Panc1 (cell line): ENCODE results near the gene ANKRD29. TPM values are rescaled to one million over a fixed set of nuclear protein-coding genes. Genes with fewer than 3 reads are reported as not detected.

Experiments
- ATAC-seq: fragments of 200-7000 bp; cut with Tn5 transposase; 2 replicates; pipeline ENCODE4 v1.9.1; 2020; ENCODE audit warnings: mild to moderate bottlenecking, moderate library complexity
- BruUV-seq: library from RNA; stranded (reverse); fragments of 400-500 nt; replicated peaks from 2 replicates; lab custom pipeline; 2021; lab: Mats Ljungman, UMichigan
- CTCF ChIA-PET: fragments of 300-600 bp; sonication (Branson Sonifier 250); formaldehyde crosslinking; loops from one replicate; lab custom pipeline; 2022; ENCODE audit warnings: antibody characterized with exemption; lab: Charles Lee
- POLR2A ChIA-PET: fragments of 300-600 bp; sonication (Branson Sonifier 250); formaldehyde crosslinking; loops from one replicate; lab custom pipeline; 2022; ENCODE audit warnings: antibody characterized with exemption; lab: Charles Lee
- DNase-seq: peaks from one replicate; pipeline ENCODE4 v3.0.0-alpha.2; 2010; ENCODE audit warnings: low read depth, low spot score
- H3K27ac ChIP-seq: 2 replicates; pipeline ENCODE4 v1.5.1; 2011; ENCODE audit warnings: mild to moderate bottlenecking, low read length, inconsistent platforms
- H3K27me3 ChIP-seq: fragments of 200-500 bp; sonication (Bioruptor generic); 2 replicates; pipeline ENCODE4 v1.6.0; 2014; ENCODE audit warnings: low read length, inconsistent platforms; ENCODE audit not compliant: control insufficient read depth, insufficient read depth
- H3K36me3 ChIP-seq: fragments of 200-500 bp; sonication (Bioruptor generic); 2 replicates; pipeline ENCODE4 v1.5.1; 2014; ENCODE audit warnings: inconsistent platforms, mild to moderate bottlenecking, low read length, moderate library complexity; ENCODE audit not compliant: control insufficient read depth, insufficient read depth
- H3K4me1 ChIP-seq: 2 replicates; pipeline ENCODE4 v1.5.1; 2011; ENCODE audit warnings: inconsistent platforms, mild to moderate bottlenecking, low read length, moderate library complexity; ENCODE audit not compliant: control insufficient read depth, insufficient read depth
- H3K4me3 ChIP-seq, 2 experiments: 2 replicates each; pipeline ENCODE4 v1.5.1; 2011 to 2012; ENCODE audit warnings: low read depth in 2 of 2, low read length in 2 of 2, mild to moderate bottlenecking in 2 of 2, inconsistent platforms in 1 of 2, moderate library complexity in 1 of 2
- H3K9me3 ChIP-seq: fragments of 200-500 bp; sonication (Bioruptor generic); 2 replicates; pipeline ENCODE4 v1.5.1; 2014; ENCODE audit warnings: low read depth, mild to moderate bottlenecking, inconsistent platforms, low read length, moderate library complexity; ENCODE audit not compliant: control insufficient read depth, insufficient read depth
- CTCF ChIP-seq: fragments of 450-650 bp; IDR thresholded peaks from 2 replicates; pipeline ENCODE4 v1.5.1; 2017; ENCODE audit warnings: mild to moderate bottlenecking
- POLR2AphosphoS5 ChIP-seq: IDR thresholded peaks from 2 replicates; pipeline ENCODE4 v1.6.1; 2012; ENCODE audit warnings: mild to moderate bottlenecking, low read depth, low read length, moderate library complexity
- REST ChIP-seq, 2 experiments: IDR thresholded peaks; 2 replicates each; pipeline ENCODE4 v1.6.1; 2011 to 2012; ENCODE audit warnings: low read depth in 2 of 2, control low read depth in 1 of 2, low read length in 1 of 2, mild to moderate bottlenecking in 1 of 2, moderate library complexity in 1 of 2; ENCODE audit not compliant: insufficient read depth in 1 of 2
- SIN3A ChIP-seq: IDR thresholded peaks from 2 replicates; pipeline ENCODE4 v1.6.1; 2012; ENCODE audit warnings: low read depth, mild to moderate bottlenecking, low read length, moderate library complexity, borderline replicate concordance; ENCODE audit not compliant: insufficient read depth
- TCF7L2 ChIP-seq: IDR thresholded peaks from 2 replicates; pipeline ENCODE4 v1.6.1; 2011; ENCODE audit warnings: mild to moderate bottlenecking, low read depth, low read length, inconsistent platforms
- in situ Hi-C: cut with HindIII; loops from 2 replicates; pipeline ENCODE4 v1.10.0; 2016; ENCODE audit warnings: low sequenced_read_pairs, low pct_unique_long_range_greater_than_20kb
- intact Hi-C: fragments of 100-400 bp; cut with micrococcal nuclease; formaldehyde crosslinking; loops from one replicate; pipeline ENCODE4 v1.10.0; 2022; ENCODE audit not compliant: unreplicated experiment
- total RNA-seq: library from RNA; stranded (reverse); gene quantifications from one replicate; pipeline ENCODE4 v1.2.1, GENCODE V29; 2021; ENCODE audit not compliant: unreplicated experiment

The ANKRD29 gene
- total RNA-seq, 1 experiment from 2014 or later: 0.67 TPM

GRCh38 chr18:23631312-23631711, 31.4 kb downstream of the ANKRD29 start:
- H3K4me1 ChIP-seq: peaks cover 11% of the 10 kb centered on the region; the same call in 1 of the 2 replicates
- TF ChIP-seq CTCF (no peak), SIN3A (no peak), REST (IDR thresholded peaks at IDR 0.05; ENCODE audit: insufficient read depth in 1 of 2, low read depth in 2 of 2, low read length in 1 of 2) (no peak), POLR2AphosphoS5 (no peak), TCF7L2 (no peak)
- BruUV-seq: no TSS peak
- no peaks in the 10 kb centered on the region for H3K9me3 ChIP-seq
- ChIA-PET CTCF (interaction anchor here (2.2 kb wide), 1 partner anchor 72 kb away, joined by 7 read pairs; no protein-coding TSS in a partner anchor), POLR2A (interaction anchor here (0.6 kb wide), 1 partner anchor 36 kb away, joined by 3 read pairs; no protein-coding TSS in a partner anchor)
- in situ Hi-C loops: no loop called here
- DNase-seq: no peak
- ATAC-seq: no peak
- H3K36me3 ChIP-seq: no peaks in the 10 kb centered on the region
- intact Hi-C loops: no loop called here
- H3K27ac ChIP-seq: no peak overlapping the region
- H3K4me3 ChIP-seq: 0 out of 4 replicates have a peak overlapping the region, but pooled peaks of 1 of the 2 experiments have one; percentile 5
- no peaks in the 10 kb centered on the region for H3K27me3 ChIP-seq

GRCh38 chr18:23629444-23629946, 33.2 kb downstream of the ANKRD29 start:
- no peaks in the 10 kb centered on the region for H3K9me3 ChIP-seq
- BruUV-seq: no TSS peak
- H3K36me3 ChIP-seq: no peaks in the 10 kb centered on the region
- peaks cover 13% of the 10 kb centered on the region; the same call in 1 of the 2 replicates for H3K4me1 ChIP-seq
- no peak overlapping the region for H3K4me3 ChIP-seq
- DNase-seq (no peak), ATAC-seq (peak; percentile 72)
- TF ChIP-seq POLR2AphosphoS5 (no peak), CTCF (no peak), SIN3A (no peak), REST (IDR thresholded peaks at IDR 0.05; ENCODE audit: insufficient read depth in 1 of 2, low read depth in 2 of 2, low read length in 1 of 2) (no peak), TCF7L2 (no peak)
- in situ Hi-C loops (no loop called here), intact Hi-C loops (no loop called here)
- ChIA-PET CTCF (interaction anchor here (0.7 kb wide), 1 partner anchor 74 kb away, joined by 3 read pairs; no protein-coding TSS in a partner anchor), POLR2A (no interaction called here)
- H3K27ac ChIP-seq: no peak overlapping the region
- H3K27me3 ChIP-seq: no peaks in the 10 kb centered on the region
